GM19025 (cell line): ENCODE results near the gene UBE2K.
"Not testable (repeated sequence)": the region's sequence is repeated elsewhere in the genome, so short reads cannot be mapped to it uniquely, and the experiment has no call there.

Experiments used
- ATAC-seq: cut with Tn5 transposase; IDR thresholded peaks from one replicate; pipeline ENCODE4 v1.9.1; 2021; ENCODE audit warnings: mild to moderate bottlenecking, low read depth, moderate library complexity; ENCODE audit not compliant: unreplicated experiment

The UBE2K gene

GRCh38 chr4:39697740-39698423 is at the start of gene UBE2K:
Gene UBE2K, plus strand, starts transcription at chr4:39698136. Its CDS starts 192 bp downstream, at chr4:39698328.
- ATAC-seq, result peak; percentile 96

GRCh38 chr4:39648213-39648612 is 49.7 kb upstream of the UBE2K start:
- no peak for ATAC-seq

GRCh38 chr4:39648827-39649558 is 48.9 kb upstream of the UBE2K start:
- no peak for ATAC-seq

GRCh38 chr4:39649639-39650265 is 48.2 kb upstream of the UBE2K start:
- ATAC-seq, result no peak

GRCh38 chr4:39651586-39651985 is 46.4 kb upstream of the UBE2K start:
- not testable (repeated sequence) for ATAC-seq

- no peak for ATAC-seq
These were observed 42.7 kb upstream of the UBE2K start for GRCh38 chr4:39655211-39655610.

GRCh38 chr4:39655876-39656275 is 42.1 kb upstream of the UBE2K start:
- ATAC-seq, result no peak

- not testable (repeated sequence) for ATAC-seq
These were observed 41.3 kb upstream of the UBE2K start for GRCh38 chr4:39656638-39657037.

- peak; percentile 76 for ATAC-seq
These were observed 40.5 kb upstream of the UBE2K start for GRCh38 chr4:39657465-39657864.

- ATAC-seq, result no peak
These were observed 39.2 kb upstream of the UBE2K start for GRCh38 chr4:39658756-39659155.

GRCh38 chr4:39660045-39660444 is 37.9 kb upstream of the UBE2K start:
- no peak for ATAC-seq

- ATAC-seq, result no peak
These were observed 37.2 kb upstream of the UBE2K start for GRCh38 chr4:39660757-39661156.

GRCh38 chr4:39662683-39663082 is 35.3 kb upstream of the UBE2K start:
- no peak for ATAC-seq

- no peak for ATAC-seq
These were observed 32.9 kb upstream of the UBE2K start for GRCh38 chr4:39664828-39665731.

- ATAC-seq, result no peak
These were observed 30.2 kb upstream of the UBE2K start for GRCh38 chr4:39667706-39668105.

- ATAC-seq, result no peak
These were observed 29.0 kb upstream of the UBE2K start for GRCh38 chr4:39668887-39669286.

GRCh38 chr4:39670296-39670695 is 27.6 kb upstream of the UBE2K start:
- not testable (repeated sequence) for ATAC-seq

- ATAC-seq, result not testable (repeated sequence)
These were observed 22.3 kb upstream of the UBE2K start for GRCh38 chr4:39675681-39676080.

GRCh38 chr4:39681003-39681402 is 16.9 kb upstream of the UBE2K start:
- not testable (repeated sequence) for ATAC-seq

- ATAC-seq, result peak; percentile 78
These were observed 15.8 kb upstream of the UBE2K start for GRCh38 chr4:39682138-39682537.
